Measurements from ENCODE around the gene PRAMEF12.

DNA sequence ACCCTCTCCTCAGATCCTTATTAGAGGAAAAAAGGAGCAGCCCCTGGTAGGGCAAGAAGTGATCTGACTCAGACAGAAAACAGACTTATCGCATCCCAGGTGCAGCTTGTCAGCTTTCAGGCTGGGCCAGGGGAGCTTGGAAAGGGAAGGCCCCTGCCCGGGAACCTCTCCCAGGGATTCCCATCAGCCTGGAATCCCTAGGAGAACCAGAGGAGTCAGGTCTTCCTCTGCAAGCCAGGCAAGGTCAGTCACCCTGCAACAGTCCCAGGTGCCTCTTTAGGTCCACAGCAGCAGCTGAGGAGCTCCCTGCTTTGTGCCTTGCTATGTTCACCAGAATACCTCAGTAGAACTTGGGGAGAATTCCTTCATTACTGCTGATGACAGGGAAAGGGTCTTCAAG, 2.9 kb upstream of the PRAMEF12 start:
- TF ChIP-seq EP300 (IDR thresholded peaks at IDR 0.05) (no peak), POLR2AphosphoS5 (IDR thresholded peaks at IDR 0.05) (no peak), POLR2A (IDR thresholded peaks at IDR 0.05; ENCODE audit: low read depth) (no peak)
- TF ChIP-seq, protein P1, sequence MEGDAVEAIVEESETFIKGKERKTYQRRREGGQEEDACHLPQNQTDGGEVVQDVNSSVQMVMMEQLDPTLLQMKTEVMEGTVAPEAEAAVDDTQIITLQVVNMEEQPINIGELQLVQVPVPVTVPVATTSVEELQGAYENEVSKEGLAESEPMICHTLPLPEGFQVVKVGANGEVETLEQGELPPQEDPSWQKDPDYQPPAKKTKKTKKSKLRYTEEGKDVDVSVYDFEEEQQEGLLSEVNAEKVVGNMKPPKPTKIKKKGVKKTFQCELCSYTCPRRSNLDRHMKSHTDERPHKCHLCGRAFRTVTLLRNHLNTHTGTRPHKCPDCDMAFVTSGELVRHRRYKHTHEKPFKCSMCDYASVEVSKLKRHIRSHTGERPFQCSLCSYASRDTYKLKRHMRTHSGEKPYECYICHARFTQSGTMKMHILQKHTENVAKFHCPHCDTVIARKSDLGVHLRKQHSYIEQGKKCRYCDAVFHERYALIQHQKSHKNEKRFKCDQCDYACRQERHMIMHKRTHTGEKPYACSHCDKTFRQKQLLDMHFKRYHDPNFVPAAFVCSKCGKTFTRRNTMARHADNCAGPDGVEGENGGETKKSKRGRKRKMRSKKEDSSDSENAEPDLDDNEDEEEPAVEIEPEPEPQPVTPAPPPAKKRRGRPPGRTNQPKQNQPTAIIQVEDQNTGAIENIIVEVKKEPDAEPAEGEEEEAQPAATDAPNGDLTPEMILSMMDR (IDR thresholded peaks at IDR 0.05) = no peak
